ENCODE results near the gene FGF19. TPM values are rescaled to one million over a fixed set of nuclear protein-coding genes. Genes with fewer than 3 reads are reported as not detected.

The FGF19 gene
- not detected for total RNA-seq

DNA sequence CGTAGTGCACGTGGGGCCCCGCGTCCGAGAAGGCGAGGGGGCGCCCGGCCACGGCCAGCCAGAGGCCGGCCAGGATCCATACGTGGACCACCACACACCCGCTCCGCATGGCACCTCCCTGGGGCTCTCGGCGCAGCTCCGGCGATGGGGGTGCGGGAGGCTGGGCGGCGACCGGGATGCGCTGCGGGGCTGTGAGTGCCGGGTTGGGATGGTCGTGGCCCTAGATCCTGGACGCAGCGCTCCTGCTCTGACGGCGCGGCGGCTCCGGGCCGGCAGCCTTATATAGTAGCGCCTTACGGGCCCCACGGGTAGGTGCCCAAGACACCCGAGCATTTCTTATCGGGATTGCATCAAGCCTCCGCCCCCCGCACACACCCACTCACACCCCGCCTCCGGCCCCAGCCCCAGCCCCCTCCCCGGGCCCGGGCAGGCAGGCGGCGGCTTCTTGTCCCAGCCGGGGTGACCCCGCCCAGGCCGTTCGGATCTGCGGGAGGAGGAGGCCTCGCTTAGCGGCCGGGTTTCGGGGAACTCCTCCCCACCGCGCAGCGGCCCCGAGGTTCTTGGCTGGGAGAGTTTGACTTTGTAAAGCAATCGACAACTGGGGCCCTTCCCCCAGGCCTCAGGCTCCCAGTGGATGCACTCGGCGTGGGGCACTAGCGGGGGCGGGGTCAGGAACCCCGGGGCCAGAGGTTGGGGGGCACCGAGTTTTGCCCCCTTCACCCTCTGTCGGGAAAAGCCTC lies at the start of gene FGF19:
Gene FGF19 (minus strand): TSS at position 255 of the 740 bp plus-strand sequence. CDS start 146 bp downstream, at position 109.
- no peak for TF ChIP-seq CTCF (IDR thresholded peaks at IDR 0.05)
- no peak for DNase-seq (ENCODE audit: low spot score)
- Histone ChIP-seq H3K9me3 (no peaks in the 10 kb centered on the region), H3K4me3 (peak within 1 kb of the TSS in 1 of 2 donors; percentile 16), H3K4me1 (peaks cover 0 to 30% of the 10 kb centered on the region in 2 donors), H3K27me3 (peaks cover 18 to 33% of the 10 kb centered on the region in 2 donors), H3K27ac (no peak within 1 kb of the TSS), H3K36me3 (no peaks in the 10 kb centered on the region)

DNA sequence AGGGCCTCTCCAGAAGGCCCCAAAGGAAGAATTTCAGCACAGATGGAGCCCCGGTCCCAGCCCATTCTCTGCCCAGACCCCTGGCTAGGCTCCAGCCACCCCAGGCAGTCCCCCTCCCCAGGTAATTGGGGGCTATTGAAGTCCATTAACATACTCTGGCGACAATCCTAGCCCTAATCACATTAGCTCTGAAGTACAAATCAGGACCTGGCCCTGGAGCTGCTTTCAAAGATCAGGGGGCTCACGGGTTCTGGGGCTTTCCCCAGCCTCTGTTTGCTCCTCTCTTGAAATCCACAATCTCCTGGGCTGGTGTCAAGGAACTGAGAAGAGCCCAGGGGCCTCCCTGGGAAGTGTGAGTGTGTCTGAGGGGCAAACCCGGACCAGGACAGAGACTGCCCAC lies 49.1 kb upstream of the FGF19 start:
- Histone ChIP-seq H3K27ac (no peak overlapping the region), H3K36me3 (no peaks in the 10 kb centered on the region), H3K27me3 (no peaks in the 10 kb centered on the region), H3K9me3 (peaks cover 0 to 6% of the 10 kb centered on the region in 2 donors), H3K4me3 (no peak overlapping the region), H3K4me1 (no peaks in the 10 kb centered on the region)
- TF ChIP-seq CTCF (IDR thresholded peaks at IDR 0.05): no peak
- no peak for DNase-seq (ENCODE audit: low spot score)

DNA sequence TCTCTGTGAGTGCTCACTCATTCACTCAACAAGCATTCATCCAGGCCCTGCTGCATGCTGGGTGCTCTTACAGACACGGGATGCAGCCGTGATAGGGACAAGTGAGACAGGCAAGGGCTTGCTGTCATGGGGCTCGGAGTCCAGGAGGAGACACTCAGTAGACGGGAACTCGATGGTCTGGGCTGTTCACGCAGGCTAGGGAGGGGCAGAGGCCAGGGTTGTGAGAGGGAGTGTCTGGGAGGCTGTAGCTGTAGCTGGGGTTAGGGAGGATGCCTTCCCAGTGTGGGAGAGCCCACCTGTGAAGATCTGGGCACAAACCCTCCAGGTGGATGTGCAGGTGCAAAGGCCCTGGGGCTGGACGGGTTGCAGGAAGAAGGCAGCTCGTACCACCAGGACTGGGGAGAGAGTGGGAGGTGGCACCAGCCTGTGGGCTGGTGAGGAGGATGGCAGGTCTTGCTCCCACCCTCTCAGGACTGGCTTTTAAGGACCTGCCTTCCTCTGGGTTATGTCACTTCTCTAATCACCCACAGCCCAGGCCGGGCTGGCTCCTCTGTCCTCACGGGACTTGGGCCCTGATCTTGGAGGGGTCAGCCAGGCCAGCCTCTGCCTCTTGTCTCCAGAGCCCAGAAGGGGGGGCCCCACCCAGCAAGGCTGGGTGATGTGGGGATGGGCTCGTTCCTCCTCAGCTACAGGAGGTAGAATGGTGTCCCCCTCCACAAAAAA lies 47.2 kb upstream of the FGF19 start:
- no peaks in the 10 kb centered on the region for H3K27me3 ChIP-seq

DNA sequence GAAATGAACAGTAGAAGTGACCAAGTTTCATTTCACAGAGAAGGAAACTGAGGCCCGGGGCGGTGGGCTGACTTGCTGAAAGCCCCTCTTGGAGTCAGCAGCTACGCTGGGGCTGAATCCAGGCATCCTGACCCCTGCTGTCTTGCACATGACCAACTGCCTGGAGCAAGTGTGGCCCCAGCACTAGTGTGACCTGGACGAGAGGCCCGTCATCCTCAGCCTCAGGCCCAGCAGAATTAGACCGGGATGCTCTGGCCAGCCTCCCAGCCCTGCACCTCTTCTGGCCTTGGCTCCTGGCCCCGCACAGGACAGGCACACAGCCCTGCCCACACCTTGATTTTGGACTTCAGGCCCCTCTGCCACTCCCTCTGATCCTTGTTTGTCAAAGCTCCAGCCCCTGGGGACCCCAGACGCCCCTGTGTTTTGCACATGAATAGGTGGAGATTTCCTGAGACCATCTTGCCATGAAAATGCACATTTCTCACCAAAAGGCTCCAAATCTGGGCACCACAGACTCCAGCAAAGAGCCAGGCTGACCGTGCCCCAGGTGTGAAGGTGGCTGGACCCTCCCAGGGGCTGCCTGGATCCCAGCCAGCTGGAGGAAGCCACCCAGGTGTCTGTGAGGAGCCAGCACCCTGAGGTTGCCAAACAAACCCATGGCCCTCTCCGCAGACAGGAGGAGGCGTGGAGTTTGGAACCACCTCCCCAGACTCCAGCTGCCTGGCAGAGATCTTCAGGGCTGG lies 46.5 kb upstream of the FGF19 start:
- Histone ChIP-seq H3K36me3 (no peaks in the 10 kb centered on the region), H3K4me1 (no peaks in the 10 kb centered on the region), H3K9me3 (no peaks in the 10 kb centered on the region), H3K27me3 (no peaks in the 10 kb centered on the region), H3K27ac (no peak overlapping the region), H3K4me3 (no peak overlapping the region)
- TF ChIP-seq CTCF (IDR thresholded peaks at IDR 0.05): no peak
- no peak for DNase-seq (ENCODE audit: low spot score)

More for the DNA sequence above, 47.2 kb upstream of the FGF19 start:
- Histone ChIP-seq H3K4me1 (no peaks in the 10 kb centered on the region), H3K9me3 (no peaks in the 10 kb centered on the region), H3K4me3 (no peak overlapping the region), H3K36me3 (no peaks in the 10 kb centered on the region), H3K27ac (no peak overlapping the region)
- DNase-seq (ENCODE audit: low spot score): no peak
- no peak for TF ChIP-seq CTCF (IDR thresholded peaks at IDR 0.05)

- H3K27me3 ChIP-seq: no peaks in the 10 kb centered on the region
- no peak for DNase-seq (ENCODE audit: low spot score)
- H3K4me3 ChIP-seq: no peak overlapping the region
- H3K4me1 ChIP-seq: no peaks in the 10 kb centered on the region
- no peak for TF ChIP-seq CTCF (IDR thresholded peaks at IDR 0.05)
- H3K9me3 ChIP-seq: no peaks in the 10 kb centered on the region
- H3K27ac ChIP-seq: no peak overlapping the region
- no peaks in the 10 kb centered on the region for H3K36me3 ChIP-seq
These were observed 44.8 kb upstream of the FGF19 start for GRCh38 chr11:69748637-69749036.
